Keratinocyte (primary cell): Measurements from ENCODE around the gene ARHGAP9.

Experiments
- EZH2 ChIP-seq: IDR thresholded peaks from one replicate; pipeline ENCODE4 v1.6.1; 2012; ENCODE audit warnings: inconsistent platforms, mild to moderate bottlenecking, low read length, moderate library complexity
- TF ChIP-seq, protein P1 (sequence below), 3 experiments: IDR thresholded peaks in 1 of 3; conservative IDR thresholded peaks in 1 of 3; optimal IDR thresholded peaks in 1 of 3; 2 replicates in 2 of 3; 3 replicates in 1 of 3; pipeline versions ENCODE3 to v1.5.1; 2011; ENCODE audit warnings: low read length in 3 of 3, mild to moderate bottlenecking in 3 of 3, moderate library complexity in 2 of 3, control low read depth in 1 of 3, inconsistent platforms in 1 of 3; ENCODE audit not compliant: insufficient read depth in 2 of 3; ENCODE audit errors: extremely low read depth in 1 of 3

DNA sequence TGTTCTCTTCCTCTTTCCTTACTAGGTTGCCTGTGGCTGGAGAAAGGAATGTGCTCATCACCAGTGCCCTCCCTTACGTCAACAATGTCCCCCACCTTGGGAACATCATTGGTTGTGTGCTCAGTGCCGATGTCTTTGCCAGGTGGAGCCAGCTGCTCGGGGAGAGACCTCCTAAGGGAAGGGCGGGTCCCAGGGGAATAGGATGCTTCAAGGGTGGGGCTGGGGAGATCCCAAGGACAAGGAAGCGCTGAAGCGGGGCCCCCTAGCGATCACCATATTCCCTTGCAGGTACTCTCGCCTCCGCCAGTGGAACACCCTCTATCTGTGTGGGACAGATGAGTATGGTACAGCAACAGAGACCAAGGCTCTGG lies 18.5 kb upstream of the ARHGAP9 start:
- TF ChIP-seq, protein P1, sequence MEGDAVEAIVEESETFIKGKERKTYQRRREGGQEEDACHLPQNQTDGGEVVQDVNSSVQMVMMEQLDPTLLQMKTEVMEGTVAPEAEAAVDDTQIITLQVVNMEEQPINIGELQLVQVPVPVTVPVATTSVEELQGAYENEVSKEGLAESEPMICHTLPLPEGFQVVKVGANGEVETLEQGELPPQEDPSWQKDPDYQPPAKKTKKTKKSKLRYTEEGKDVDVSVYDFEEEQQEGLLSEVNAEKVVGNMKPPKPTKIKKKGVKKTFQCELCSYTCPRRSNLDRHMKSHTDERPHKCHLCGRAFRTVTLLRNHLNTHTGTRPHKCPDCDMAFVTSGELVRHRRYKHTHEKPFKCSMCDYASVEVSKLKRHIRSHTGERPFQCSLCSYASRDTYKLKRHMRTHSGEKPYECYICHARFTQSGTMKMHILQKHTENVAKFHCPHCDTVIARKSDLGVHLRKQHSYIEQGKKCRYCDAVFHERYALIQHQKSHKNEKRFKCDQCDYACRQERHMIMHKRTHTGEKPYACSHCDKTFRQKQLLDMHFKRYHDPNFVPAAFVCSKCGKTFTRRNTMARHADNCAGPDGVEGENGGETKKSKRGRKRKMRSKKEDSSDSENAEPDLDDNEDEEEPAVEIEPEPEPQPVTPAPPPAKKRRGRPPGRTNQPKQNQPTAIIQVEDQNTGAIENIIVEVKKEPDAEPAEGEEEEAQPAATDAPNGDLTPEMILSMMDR (optimal IDR thresholded peaks at IDR 0.05 in 1 of 3, IDR thresholded peaks at IDR 0.05 in 1 of 3, conservative IDR thresholded peaks at IDR 0.05 in 1 of 3; ENCODE audit: extremely low read depth in 1 of 3, insufficient read depth in 2 of 3, low read length in 3 of 3), result peak in 1 of 3 experiments; percentile 0
- no peak for TF ChIP-seq EZH2
